Vagina (tissue), 2 donors: ENCODE data around the gene CAPZB. TPM values are rescaled to one million over a fixed set of nuclear protein-coding genes. Genes with fewer than 3 reads are reported as not detected.

Experiments
- DNase-seq, 2 donors: peaks; one replicate each; pipeline ENCODE4 v3.0.0-alpha.2; 2017; ENCODE audit errors: extremely low spot score in 2 of 2
- H3K27ac ChIP-seq: fragments of 200-600 bp; sonication (generic); one replicate; pipeline ENCODE4 v1.5.1; 2019
- H3K27me3 ChIP-seq: fragments of 200-600 bp; sonication (generic); one replicate; pipeline ENCODE4 v1.5.1; 2019
- H3K36me3 ChIP-seq, 2 donors: fragments of 200-600 bp; sonication (generic); one replicate each; pipeline ENCODE4 v1.5.1; 2017 to 2019
- H3K4me1 ChIP-seq: fragments of 200-600 bp; sonication (generic); one replicate; pipeline ENCODE4 v1.5.1; 2019
- H3K4me3 ChIP-seq, 2 donors: fragments of 200-600 bp; sonication (generic); 1 replicate in 1 of 2; 2 replicates in 1 of 2; pipeline ENCODE4 v1.5.1; 2016 to 2019
- H3K9me3 ChIP-seq: fragments of 200-600 bp; sonication (generic); one replicate; pipeline ENCODE4 v1.5.1; 2019
- CTCF ChIP-seq, 3 experiments: fragments of 450-650 bp in 2 of 3; fragments of 200-600 bp in 1 of 3; sonication (generic) in 1 of 3; IDR thresholded peaks; one replicate each; pipeline ENCODE4 v1.5.1; 2017 to 2019; ENCODE audit warnings: antibody characterized with exemption in 3 of 3, mild to moderate bottlenecking in 2 of 3, moderate library complexity in 2 of 3
- POLR2A ChIP-seq, 2 donors: fragments of 450-650 bp; IDR thresholded peaks; one replicate each; pipeline ENCODE4 v1.6.1; 2017; ENCODE audit warnings: antibody characterized with exemption in 2 of 2, mild to moderate bottlenecking in 2 of 2, moderate library complexity in 2 of 2
- POLR2AphosphoS5 ChIP-seq, 2 donors: sonication (generic); formaldehyde crosslinking; IDR thresholded peaks; one replicate each; pipeline ENCODE4 v1.9.0; 2017; ENCODE audit warnings: antibody characterized with exemption in 2 of 2, mild to moderate bottlenecking in 2 of 2, low read depth in 1 of 2; ENCODE audit not compliant: insufficient read depth in 1 of 2
- intact Hi-C: fragments of 100-400 bp; cut with DNase I; formaldehyde crosslinking; loops from one replicate; pipeline ENCODE4 v1.15.1; 2023
- total RNA-seq: library from RNA; depleted of rRNA; stranded (reverse); fragments of >200 nt; gene quantifications from one replicate; pipeline ENCODE4 v1.2.3, GENCODE V29; 2016

Gene CAPZB
- total RNA-seq, 1 donor from 2014 or later: 152 TPM

- Histone ChIP-seq H3K4me3 (no peak overlapping the region), H3K9me3 (no peaks in the 10 kb centered on the region), H3K36me3 (no peaks in the 10 kb centered on the region), H3K27me3 (no peaks in the 10 kb centered on the region), H3K27ac (peak overlapping the region; percentile 31), H3K4me1 (peaks cover 95% of the 10 kb centered on the region)
- TF ChIP-seq POLR2A (IDR thresholded peaks at IDR 0.05) (no peak), CTCF (IDR thresholded peaks at IDR 0.05) (no peak), POLR2AphosphoS5 (IDR thresholded peaks at IDR 0.05; ENCODE audit: insufficient read depth in 1 of 2, low read depth in 1 of 2) (no peak)
- intact Hi-C loops: no loop called here
- DNase-seq: no peak
Observed at GRCh38 chr1:19456968-19457441, 28.3 kb downstream of the CAPZB start.

DNA sequence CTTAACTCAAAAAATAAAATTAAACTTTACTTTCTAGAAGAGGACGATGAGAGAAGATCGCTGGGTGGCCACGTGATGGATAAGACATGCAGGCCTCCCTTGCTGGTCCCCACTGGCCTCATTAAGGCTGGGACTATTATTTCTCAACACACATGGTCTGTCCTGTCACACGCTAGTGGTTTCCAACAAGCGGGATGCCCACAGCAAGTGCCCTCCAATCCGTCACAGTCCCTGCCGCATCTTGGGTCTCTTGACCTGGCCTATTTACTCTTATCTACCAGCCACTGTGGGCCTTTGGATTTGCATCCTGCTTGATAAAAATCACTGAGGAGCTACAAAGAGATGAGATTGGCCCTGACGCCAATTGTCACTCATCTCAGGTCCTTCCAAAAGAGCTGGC lies 30.0 kb downstream of the CAPZB start:
- intact Hi-C loops: no loop called here
- Histone ChIP-seq H3K9me3 (no peaks in the 10 kb centered on the region), H3K27me3 (no peaks in the 10 kb centered on the region), H3K36me3 (no peaks in the 10 kb centered on the region), H3K4me1 (peaks cover 100% of the 10 kb centered on the region), H3K4me3 (no peak overlapping the region), H3K27ac (peak overlapping the region; percentile 31)
- TF ChIP-seq POLR2A (IDR thresholded peaks at IDR 0.05) (no peak), POLR2AphosphoS5 (IDR thresholded peaks at IDR 0.05; ENCODE audit: insufficient read depth in 1 of 2, low read depth in 1 of 2) (no peak), CTCF (IDR thresholded peaks at IDR 0.05) (no peak)
- DNase-seq: no peak

- H3K36me3 ChIP-seq: no peaks in the 10 kb centered on the region
- H3K4me1 ChIP-seq: peaks cover 100% of the 10 kb centered on the region
- no peak overlapping the region for H3K4me3 ChIP-seq
- intact Hi-C loops: loop anchor here (5.0 kb wide), 1 partner anchor 52 kb away; no protein-coding TSS in a partner anchor
- peak overlapping the region; percentile 78 for H3K27ac ChIP-seq
- TF ChIP-seq POLR2A (IDR thresholded peaks at IDR 0.05) (no peak), CTCF (IDR thresholded peaks at IDR 0.05) (no peak), POLR2AphosphoS5 (IDR thresholded peaks at IDR 0.05; ENCODE audit: insufficient read depth in 1 of 2, low read depth in 1 of 2) (no peak)
- no peaks in the 10 kb centered on the region for H3K27me3 ChIP-seq
- H3K9me3 ChIP-seq: no peaks in the 10 kb centered on the region
- DNase-seq: no peak
Observed at GRCh38 chr1:19454265-19455146, 30.8 kb downstream of the CAPZB start.

GRCh38 chr1:19453741-19454201 lies 31.6 kb downstream of the CAPZB start:
- intact Hi-C loops: loop anchor here (5.0 kb wide), 1 partner anchor 51 kb away; no protein-coding TSS in a partner anchor
- peaks cover 100% of the 10 kb centered on the region for H3K4me1 ChIP-seq

More at GRCh38 chr1:19453741-19454201, 31.6 kb downstream of the CAPZB start:
- Histone ChIP-seq H3K36me3 (no peaks in the 10 kb centered on the region), H3K4me3 (no peak overlapping the region), H3K27me3 (no peaks in the 10 kb centered on the region), H3K27ac (peak overlapping the region; percentile 78), H3K9me3 (no peaks in the 10 kb centered on the region)
- no peak for DNase-seq
- no peak for TF ChIP-seq POLR2AphosphoS5 (IDR thresholded peaks at IDR 0.05; ENCODE audit: insufficient read depth in 1 of 2, low read depth in 1 of 2)
- no peak for TF ChIP-seq CTCF (IDR thresholded peaks at IDR 0.05)
- TF ChIP-seq POLR2A (IDR thresholded peaks at IDR 0.05): no peak
